HFFc6 (cell line): Measurements from ENCODE around the gene KCNMA1. TPM values are rescaled to one million over a fixed set of nuclear protein-coding genes. Genes with fewer than 3 reads are reported as not detected.

Source experiments
- DNase-seq: peaks from one replicate; pipeline ENCODE4 v3.0.0-alpha.2; 2018
- H3K27ac Mint-ChIP-seq: 2 replicates; pipeline ENCODE4 v1.8.0; 2020; ENCODE audit warnings: mild to moderate bottlenecking, mixed read lengths
- H3K27me3 Mint-ChIP-seq: 2 replicates; pipeline ENCODE4 v1.8.0; 2021; ENCODE audit warnings: mild to moderate bottlenecking, moderate library complexity, mixed read lengths; ENCODE audit not compliant: insufficient read depth
- H3K36me3 Mint-ChIP-seq: 2 replicates; pipeline ENCODE4 v1.8.0; 2021; ENCODE audit warnings: low read depth, mixed read lengths
- H3K4me1 Mint-ChIP-seq: 2 replicates; pipeline ENCODE4 v1.8.0; 2020; ENCODE audit warnings: low read depth, mixed read lengths
- H3K4me3 Mint-ChIP-seq: 2 replicates; pipeline ENCODE4 v1.8.0; 2020; ENCODE audit warnings: mild to moderate bottlenecking, moderate library complexity, mixed read lengths
- H3K9me3 Mint-ChIP-seq: 2 replicates; pipeline ENCODE4 v1.8.0; 2020; ENCODE audit warnings: mild to moderate bottlenecking, mixed read lengths
- total RNA-seq, 6 experiments: library from RNA; stranded (reverse); fragmentation: NEBNext Ultra II Directional; extraction: Animal tissue kit (Norgen Biotek cat#: 25700); gene quantifications; 2 replicates in 1 of 6; 3 replicates in 5 of 6; pipeline ENCODE4 v1.2.3, GENCODE V29; 2021
- TF ChIP-seq, protein P1 (sequence below): fragments of 200-600 bp; sonication (generic); IDR thresholded peaks from 2 replicates; pipeline ENCODE4 v1.5.0; 2021; ENCODE audit warnings: antibody characterized with exemption, mild to moderate bottlenecking

KCNMA1 gene
- total RNA-seq, 6 experiments from 2014 or later = 87.1 to 191 (median 93.5) TPM

GRCh38 chr10:76977046-76977445 is 660.6 kb downstream of the KCNMA1 start:
- no peak overlapping the region for H3K4me3 Mint-ChIP-seq
- peaks cover 11% of the 10 kb centered on the region for H3K36me3 Mint-ChIP-seq
- H3K27ac Mint-ChIP-seq = no peak overlapping the region
- DNase-seq = no peak
- TF ChIP-seq, protein P1, sequence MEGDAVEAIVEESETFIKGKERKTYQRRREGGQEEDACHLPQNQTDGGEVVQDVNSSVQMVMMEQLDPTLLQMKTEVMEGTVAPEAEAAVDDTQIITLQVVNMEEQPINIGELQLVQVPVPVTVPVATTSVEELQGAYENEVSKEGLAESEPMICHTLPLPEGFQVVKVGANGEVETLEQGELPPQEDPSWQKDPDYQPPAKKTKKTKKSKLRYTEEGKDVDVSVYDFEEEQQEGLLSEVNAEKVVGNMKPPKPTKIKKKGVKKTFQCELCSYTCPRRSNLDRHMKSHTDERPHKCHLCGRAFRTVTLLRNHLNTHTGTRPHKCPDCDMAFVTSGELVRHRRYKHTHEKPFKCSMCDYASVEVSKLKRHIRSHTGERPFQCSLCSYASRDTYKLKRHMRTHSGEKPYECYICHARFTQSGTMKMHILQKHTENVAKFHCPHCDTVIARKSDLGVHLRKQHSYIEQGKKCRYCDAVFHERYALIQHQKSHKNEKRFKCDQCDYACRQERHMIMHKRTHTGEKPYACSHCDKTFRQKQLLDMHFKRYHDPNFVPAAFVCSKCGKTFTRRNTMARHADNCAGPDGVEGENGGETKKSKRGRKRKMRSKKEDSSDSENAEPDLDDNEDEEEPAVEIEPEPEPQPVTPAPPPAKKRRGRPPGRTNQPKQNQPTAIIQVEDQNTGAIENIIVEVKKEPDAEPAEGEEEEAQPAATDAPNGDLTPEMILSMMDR = no peak
- peaks cover 25% of the 10 kb centered on the region for H3K4me1 Mint-ChIP-seq
- no peaks in the 10 kb centered on the region for H3K9me3 Mint-ChIP-seq
- peaks cover 3% of the 10 kb centered on the region; the same call in 1 of the 2 replicates for H3K27me3 Mint-ChIP-seq

- Mint-ChIP-seq H3K4me3 (no peak overlapping the region), H3K36me3 (peaks cover 11% of the 10 kb centered on the region), H3K9me3 (no peaks in the 10 kb centered on the region), H3K27ac (no peak overlapping the region), H3K27me3 (peaks cover 3% of the 10 kb centered on the region; the same call in 1 of the 2 replicates), H3K4me1 (peaks cover 25% of the 10 kb centered on the region)
- DNase-seq = no peak
- TF ChIP-seq, protein P1 = no peak
These were observed 661.5 kb downstream of the KCNMA1 start for GRCh38 chr10:76976142-76976541.

DNA sequence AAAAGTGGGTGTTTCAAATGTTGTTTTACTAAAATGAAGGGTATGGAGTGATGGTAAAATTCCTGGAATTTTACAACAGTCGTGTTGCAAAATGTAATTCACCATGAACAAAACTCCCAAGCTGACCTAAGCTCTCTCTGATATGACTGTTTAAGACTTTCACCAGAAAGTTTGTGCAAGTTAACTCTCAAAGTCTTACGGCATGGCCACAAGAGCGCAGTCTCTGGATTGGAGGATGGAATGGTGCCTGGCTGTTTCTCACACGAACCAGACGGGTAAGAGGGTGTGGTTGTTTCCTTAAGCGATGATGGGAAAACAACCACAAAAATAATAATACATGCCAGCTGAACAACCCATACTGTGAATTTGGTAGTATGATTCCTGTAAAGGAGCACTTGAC is 662.5 kb downstream of the KCNMA1 start:
- Mint-ChIP-seq H3K9me3 (no peaks in the 10 kb centered on the region), H3K4me1 (peaks cover 25% of the 10 kb centered on the region), H3K27me3 (peaks cover 5% of the 10 kb centered on the region), H3K36me3 (peaks cover 11% of the 10 kb centered on the region), H3K27ac (no peak overlapping the region), H3K4me3 (no peak overlapping the region)
- DNase-seq = no peak
- TF ChIP-seq, protein P1 = no peak

DNA sequence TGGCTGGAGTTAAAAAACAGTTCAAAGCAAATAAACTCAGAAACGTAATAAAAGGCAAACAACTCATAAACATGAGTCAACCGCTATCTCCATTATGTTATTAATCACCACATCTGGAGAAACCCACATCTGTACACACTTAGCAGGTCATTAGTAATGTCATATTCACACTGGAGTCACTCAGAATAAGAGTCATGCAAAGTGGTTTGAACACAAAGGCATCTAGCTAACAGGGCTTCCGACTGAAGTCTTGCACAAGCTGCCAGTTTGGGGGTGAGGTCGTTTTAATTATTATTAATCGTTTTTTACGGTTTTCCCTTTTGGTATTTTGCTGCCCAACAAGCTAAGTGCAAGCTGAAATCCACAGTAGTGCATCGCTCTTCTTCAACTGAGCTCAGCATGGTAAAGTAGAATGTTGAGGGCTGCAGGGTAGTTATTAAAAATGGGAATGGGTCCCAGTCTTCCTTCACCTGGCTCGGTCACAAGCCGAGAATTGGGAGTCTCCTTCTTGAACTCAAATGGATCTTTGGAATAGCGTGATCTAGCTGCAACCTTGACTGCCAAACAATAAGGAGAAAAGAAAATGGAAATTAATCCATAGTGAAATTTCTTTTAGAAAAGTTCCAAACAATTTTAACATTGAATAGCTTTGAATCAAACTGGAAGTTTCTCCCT is 663.5 kb downstream of the KCNMA1 start:
- Mint-ChIP-seq H3K36me3 (peaks cover 15% of the 10 kb centered on the region), H3K27ac (no peak overlapping the region), H3K4me1 (peaks cover 25% of the 10 kb centered on the region), H3K4me3 (no peak overlapping the region), H3K27me3 (peaks cover 5% of the 10 kb centered on the region), H3K9me3 (no peaks in the 10 kb centered on the region)
- TF ChIP-seq, protein P1 = no peak
- DNase-seq = peak; percentile 52

- Mint-ChIP-seq H3K4me1 (peaks cover 25% of the 10 kb centered on the region), H3K27ac (no peak overlapping the region), H3K27me3 (peaks cover 5% of the 10 kb centered on the region), H3K9me3 (no peaks in the 10 kb centered on the region), H3K36me3 (peaks cover 22% of the 10 kb centered on the region), H3K4me3 (no peak overlapping the region)
- TF ChIP-seq, protein P1 = no peak
- DNase-seq = no peak
These were observed 664.3 kb downstream of the KCNMA1 start for GRCh38 chr10:76973091-76974016.
